HepG2 (cell line): ENCODE results near the gene VAMP4. TPM values are rescaled to one million over a fixed set of nuclear protein-coding genes. Genes with fewer than 3 reads are reported as not detected.

Experiments used
- BCLAF1 ChIP-seq: fragments of 450-650 bp; IDR thresholded peaks from 2 replicates; pipeline ENCODE4 v1.6.1; 2017; ENCODE audit warnings: mild to moderate bottlenecking
- CENPT ChIP-seq: sonication (generic); formaldehyde crosslinking; IDR thresholded peaks from 2 replicates; pipeline ENCODE4 v1.8.0; 2022; ENCODE audit warnings: low read depth, mild to moderate bottlenecking, moderate library complexity, missing genetic modification reagents
- FLYWCH1 ChIP-seq: sonication (generic); formaldehyde crosslinking; IDR thresholded peaks from 2 replicates; pipeline ENCODE4 v1.8.1; 2023; ENCODE audit warnings: mild to moderate bottlenecking, missing genetic modification reagents
- FOXK2 ChIP-seq: fragments of 450-650 bp; IDR thresholded peaks from 2 replicates; pipeline ENCODE4 v1.6.1; 2016
- FOXP1 ChIP-seq, 2 experiments: fragments of 450-650 bp in 1 of 2; IDR thresholded peaks; 2 replicates each; pipeline ENCODE4 v1.6.1; 2017 to 2018; ENCODE audit warnings: antibody characterized with exemption in 1 of 2
- HMGA1 ChIP-seq: sonication (generic); formaldehyde crosslinking; conservative IDR thresholded peaks from 2 replicates; pipeline ENCODE4 v1.4.0; 2020; ENCODE audit warnings: missing genetic modification reagents
- HNRNPK ChIP-seq: fragments of 200-400 bp; formaldehyde crosslinking; IDR thresholded peaks from 2 replicates; pipeline ENCODE4 v1.6.1; 2018; ENCODE audit warnings: low read length, low read depth, moderate library complexity, mild to moderate bottlenecking; ENCODE audit not compliant: poor library complexity, severe bottlenecking
- MEIS2 ChIP-seq: sonication (generic); formaldehyde crosslinking; IDR thresholded peaks from 2 replicates; pipeline ENCODE4 v1.9.0; 2021; ENCODE audit warnings: mild to moderate bottlenecking, missing genetic modification reagents
- MIER2 ChIP-seq: IDR thresholded peaks from 2 replicates; pipeline ENCODE4 v1.6.1; 2016; ENCODE audit warnings: missing biosample characterization, missing genetic modification reagents
- NFKBIZ ChIP-seq: IDR thresholded peaks from 2 replicates; pipeline ENCODE4 v1.6.1; 2018; ENCODE audit warnings: missing genetic modification reagents, missing compliant biosample characterization
- RORA ChIP-seq: sonication (generic); formaldehyde crosslinking; IDR thresholded peaks from 2 replicates; pipeline ENCODE4 v1.5.0; 2020; ENCODE audit warnings: mild to moderate bottlenecking, missing genetic modification reagents, moderate library complexity
- TAF15 ChIP-seq: fragments of 200-400 bp; formaldehyde crosslinking; IDR thresholded peaks from one replicate; pipeline ENCODE4 v1.6.1; 2018; ENCODE audit warnings: mild to moderate bottlenecking, low read depth, low read length; ENCODE audit not compliant: poor library complexity, severe bottlenecking
- THAP8 ChIP-seq: sonication (generic); formaldehyde crosslinking; IDR thresholded peaks from 2 replicates; pipeline ENCODE4 v1.5.1; 2020; ENCODE audit warnings: missing genetic modification reagents, mild to moderate bottlenecking, borderline replicate concordance
- USF2 ChIP-seq, 2 experiments: sonication (generic) in 1 of 2; formaldehyde crosslinking in 1 of 2; IDR thresholded peaks; 2 replicates each; pipeline versions ENCODE4 v1.5.1 to v1.6.1; 2011 to 2020; ENCODE audit warnings: borderline replicate concordance in 1 of 2, low read depth in 1 of 2, low read length in 1 of 2, mild to moderate bottlenecking in 1 of 2, missing genetic modification reagents in 1 of 2, moderate library complexity in 1 of 2
- ZSCAN22 ChIP-seq: sonication (generic); formaldehyde crosslinking; IDR thresholded peaks from 2 replicates; pipeline ENCODE4 v1.4.0; 2020; ENCODE audit warnings: mild to moderate bottlenecking, missing genetic modification reagents
- ZXDC ChIP-seq: sonication (generic); formaldehyde crosslinking; IDR thresholded peaks from 2 replicates; pipeline ENCODE4 v1.5.0; 2020; ENCODE audit warnings: mild to moderate bottlenecking, missing genetic modification reagents
- polyA plus RNA-seq, 8 experiments: library from polyadenylated mRNA; depleted of rRNA in 3 of 8; stranded (reverse) in 7 of 8; unstranded in 1 of 8; fragments of >200 nt; fragmentation: Illumina TruSeq in 4 of 8; extraction: Trizol in 4 of 8; gene quantifications; 2 replicates each; pipeline versions ENCODE4 v1.2.1 to v1.2.3, GENCODE V29; 2011 to 2016; ENCODE audit warnings: low read depth in 4 of 8, missing spikeins in 1 of 8, mixed read lengths in 1 of 8; ENCODE audit not compliant: insufficient read depth in 1 of 8
- total RNA-seq, 5 experiments: library from RNA; depleted of rRNA; stranded (reverse); fragments of >200 nt; fragmentation: Illumina TruSeq; extraction: Trizol; gene quantifications; 2 replicates each; pipeline ENCODE4 v1.2.3, GENCODE V29; 2016; ENCODE audit warnings: low read depth in 1 of 5
- TF ChIP-seq, protein P1 (sequence below): sonication (generic); formaldehyde crosslinking; IDR thresholded peaks from 2 replicates; pipeline ENCODE4 v1.4.0; 2020; ENCODE audit warnings: missing genetic modification reagents
- TF ChIP-seq, protein P2 (sequence below): sonication (generic); formaldehyde crosslinking; conservative IDR thresholded peaks from 2 replicates; pipeline ENCODE4 v1.4.0; 2020; ENCODE audit warnings: missing genetic modification reagents

The VAMP4 gene
- total and polyA plus RNA-seq, 2 of the 13 experiments (the other 11 are each of a cell fraction or from before 2014, with no cell fraction given) = 1.4 to 2.0 TPM

GRCh38 chr1:171781176-171781875 is 39.5 kb upstream of the VAMP4 start, which contains the start of gene METTL13 (continued):
- TF ChIP-seq ZXDC (no peak), FLYWCH1 (CRISPR knock-in tag) (no peak), HMGA1 (CRISPR knock-in tag) (no peak), FOXK2 (no peak; the same call in 1 of the 2 replicates), BCLAF1 (no peak), NFKBIZ (CRISPR knock-in tag) (0 out of 2 replicates have a peak, but pooled peaks have one; percentile 29), MIER2 (CRISPR knock-in tag) (peak; percentile 13; the same call in 1 of the 2 replicates), FOXP1 (IDR thresholded peaks at IDR 0.05) (no peak), FOXP1 (CRISPR knock-in tag; IDR thresholded peaks at IDR 0.05) (no peak), HNRNPK (peak; percentile 32), USF2 (IDR thresholded peaks at IDR 0.05; ENCODE audit: low read depth, low read length) (no peak), USF2 (CRISPR knock-in tag; IDR thresholded peaks at IDR 0.05; ENCODE audit: borderline replicate concordance) (peak; percentile 71; the same call in 1 of the 2 replicates), CENPT (CRISPR knock-in tag) (no peak), ZSCAN22 (CRISPR knock-in tag) (no peak), TAF15 (no peak), RORA (CRISPR knock-in tag) (no peak), THAP8 (CRISPR knock-in tag) (no peak), MEIS2 (CRISPR knock-in tag) (no peak)
- TF ChIP-seq, protein P1, sequence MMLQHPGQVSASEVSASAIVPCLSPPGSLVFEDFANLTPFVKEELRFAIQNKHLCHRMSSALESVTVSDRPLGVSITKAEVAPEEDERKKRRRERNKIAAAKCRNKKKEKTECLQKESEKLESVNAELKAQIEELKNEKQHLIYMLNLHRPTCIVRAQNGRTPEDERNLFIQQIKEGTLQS (CRISPR knock-in tag) = no peak; the same call in 1 of the 2 replicates
- TF ChIP-seq, protein P2, sequence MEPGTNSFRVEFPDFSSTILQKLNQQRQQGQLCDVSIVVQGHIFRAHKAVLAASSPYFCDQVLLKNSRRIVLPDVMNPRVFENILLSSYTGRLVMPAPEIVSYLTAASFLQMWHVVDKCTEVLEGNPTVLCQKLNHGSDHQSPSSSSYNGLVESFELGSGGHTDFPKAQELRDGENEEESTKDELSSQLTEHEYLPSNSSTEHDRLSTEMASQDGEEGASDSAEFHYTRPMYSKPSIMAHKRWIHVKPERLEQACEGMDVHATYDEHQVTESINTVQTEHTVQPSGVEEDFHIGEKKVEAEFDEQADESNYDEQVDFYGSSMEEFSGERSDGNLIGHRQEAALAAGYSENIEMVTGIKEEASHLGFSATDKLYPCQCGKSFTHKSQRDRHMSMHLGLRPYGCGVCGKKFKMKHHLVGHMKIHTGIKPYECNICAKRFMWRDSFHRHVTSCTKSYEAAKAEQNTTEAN = peak; percentile 32; the same call in 1 of the 2 replicates
